Panc1 (cell line): ENCODE results near the gene KIF12. TPM values are rescaled to one million over a fixed set of nuclear protein-coding genes. Genes with fewer than 3 reads are reported as not detected.

Experiments
- ATAC-seq: fragments of 200-7000 bp; cut with Tn5 transposase; 2 replicates; pipeline ENCODE4 v1.9.1; 2020; ENCODE audit warnings: mild to moderate bottlenecking, moderate library complexity
- BruUV-seq: library from RNA; stranded (reverse); fragments of 400-500 nt; replicated peaks from 2 replicates; lab custom pipeline; 2021; lab: Mats Ljungman, UMichigan
- CTCF ChIA-PET: fragments of 300-600 bp; sonication (Branson Sonifier 250); formaldehyde crosslinking; loops from one replicate; lab custom pipeline; 2022; ENCODE audit warnings: antibody characterized with exemption; lab: Charles Lee
- POLR2A ChIA-PET: fragments of 300-600 bp; sonication (Branson Sonifier 250); formaldehyde crosslinking; loops from one replicate; lab custom pipeline; 2022; ENCODE audit warnings: antibody characterized with exemption; lab: Charles Lee
- DNase-seq: peaks from one replicate; pipeline ENCODE4 v3.0.0-alpha.2; 2010; ENCODE audit warnings: low read depth, low spot score
- H3K27ac ChIP-seq: 2 replicates; pipeline ENCODE4 v1.5.1; 2011; ENCODE audit warnings: mild to moderate bottlenecking, low read length, inconsistent platforms
- H3K27me3 ChIP-seq: fragments of 200-500 bp; sonication (Bioruptor generic); 2 replicates; pipeline ENCODE4 v1.6.0; 2014; ENCODE audit warnings: low read length, inconsistent platforms; ENCODE audit not compliant: control insufficient read depth, insufficient read depth
- H3K36me3 ChIP-seq: fragments of 200-500 bp; sonication (Bioruptor generic); 2 replicates; pipeline ENCODE4 v1.5.1; 2014; ENCODE audit warnings: inconsistent platforms, mild to moderate bottlenecking, low read length, moderate library complexity; ENCODE audit not compliant: control insufficient read depth, insufficient read depth
- H3K4me1 ChIP-seq: 2 replicates; pipeline ENCODE4 v1.5.1; 2011; ENCODE audit warnings: inconsistent platforms, mild to moderate bottlenecking, low read length, moderate library complexity; ENCODE audit not compliant: control insufficient read depth, insufficient read depth
- H3K4me3 ChIP-seq, 2 experiments: 2 replicates each; pipeline ENCODE4 v1.5.1; 2011 to 2012; ENCODE audit warnings: low read depth in 2 of 2, low read length in 2 of 2, mild to moderate bottlenecking in 2 of 2, inconsistent platforms in 1 of 2, moderate library complexity in 1 of 2
- H3K9me3 ChIP-seq: fragments of 200-500 bp; sonication (Bioruptor generic); 2 replicates; pipeline ENCODE4 v1.5.1; 2014; ENCODE audit warnings: low read depth, mild to moderate bottlenecking, inconsistent platforms, low read length, moderate library complexity; ENCODE audit not compliant: control insufficient read depth, insufficient read depth
- CTCF ChIP-seq: fragments of 450-650 bp; IDR thresholded peaks from 2 replicates; pipeline ENCODE4 v1.5.1; 2017; ENCODE audit warnings: mild to moderate bottlenecking
- POLR2AphosphoS5 ChIP-seq: IDR thresholded peaks from 2 replicates; pipeline ENCODE4 v1.6.1; 2012; ENCODE audit warnings: mild to moderate bottlenecking, low read depth, low read length, moderate library complexity
- REST ChIP-seq, 2 experiments: IDR thresholded peaks; 2 replicates each; pipeline ENCODE4 v1.6.1; 2011 to 2012; ENCODE audit warnings: low read depth in 2 of 2, control low read depth in 1 of 2, low read length in 1 of 2, mild to moderate bottlenecking in 1 of 2, moderate library complexity in 1 of 2; ENCODE audit not compliant: insufficient read depth in 1 of 2
- SIN3A ChIP-seq: IDR thresholded peaks from 2 replicates; pipeline ENCODE4 v1.6.1; 2012; ENCODE audit warnings: low read depth, mild to moderate bottlenecking, low read length, moderate library complexity, borderline replicate concordance; ENCODE audit not compliant: insufficient read depth
- TCF7L2 ChIP-seq: IDR thresholded peaks from 2 replicates; pipeline ENCODE4 v1.6.1; 2011; ENCODE audit warnings: mild to moderate bottlenecking, low read depth, low read length, inconsistent platforms
- in situ Hi-C: cut with HindIII; loops from 2 replicates; pipeline ENCODE4 v1.10.0; 2016; ENCODE audit warnings: low sequenced_read_pairs, low pct_unique_long_range_greater_than_20kb
- intact Hi-C: fragments of 100-400 bp; cut with micrococcal nuclease; formaldehyde crosslinking; loops from one replicate; pipeline ENCODE4 v1.10.0; 2022; ENCODE audit not compliant: unreplicated experiment
- total RNA-seq: library from RNA; stranded (reverse); gene quantifications from one replicate; pipeline ENCODE4 v1.2.1, GENCODE V29; 2021; ENCODE audit not compliant: unreplicated experiment

KIF12 gene
- total RNA-seq, 1 experiment from 2014 or later, result 0.87 TPM

- Histone ChIP-seq H3K36me3 (no peaks in the 10 kb centered on the region), H3K9me3 (no peaks in the 10 kb centered on the region), H3K4me1 (no peaks in the 10 kb centered on the region), H3K27ac (no peak overlapping the region), H3K4me3 (no peak overlapping the region), H3K27me3 (no peaks in the 10 kb centered on the region)
- intact Hi-C loops, result no loop called here
- DNase-seq (no peak), ATAC-seq (no peak)
- in situ Hi-C loops, result no loop called here
- BruUV-seq, result no TSS peak
- no peak for TF ChIP-seq POLR2AphosphoS5
- TF ChIP-seq SIN3A, result no peak
- no peak for TF ChIP-seq REST (IDR thresholded peaks at IDR 0.05; ENCODE audit: insufficient read depth in 1 of 2, low read depth in 2 of 2, low read length in 1 of 2)
- TF ChIP-seq CTCF, result no peak
- TF ChIP-seq TCF7L2, result no peak
- ChIA-PET CTCF (no interaction called here), POLR2A (no interaction called here)
Measured at GRCh38 chr9:114140850-114141249, 41.8 kb upstream of the KIF12 start.

GRCh38 chr9:114140401-114140800 lies 41.3 kb upstream of the KIF12 start:
- ChIA-PET POLR2A (no interaction called here), CTCF (no interaction called here)
- Histone ChIP-seq H3K27me3 (no peaks in the 10 kb centered on the region), H3K36me3 (no peaks in the 10 kb centered on the region), H3K27ac (no peak overlapping the region), H3K9me3 (no peaks in the 10 kb centered on the region), H3K4me1 (no peaks in the 10 kb centered on the region), H3K4me3 (no peak overlapping the region)
- no TSS peak for BruUV-seq
- DNase-seq (no peak), ATAC-seq (no peak)
- in situ Hi-C loops, result no loop called here
- intact Hi-C loops, result no loop called here
- TF ChIP-seq REST (IDR thresholded peaks at IDR 0.05; ENCODE audit: insufficient read depth in 1 of 2, low read depth in 2 of 2, low read length in 1 of 2), result no peak
- no peak for TF ChIP-seq SIN3A
- TF ChIP-seq CTCF, result no peak
- TF ChIP-seq TCF7L2, result no peak
- TF ChIP-seq POLR2AphosphoS5, result no peak
